Measurements from ENCODE around the gene MMAB. TPM values are rescaled to one million over a fixed set of nuclear protein-coding genes. Genes with fewer than 3 reads are reported as not detected.

MMAB gene
- total RNA-seq, 1 experiment from 2014 or later: 24.3 TPM

DNA sequence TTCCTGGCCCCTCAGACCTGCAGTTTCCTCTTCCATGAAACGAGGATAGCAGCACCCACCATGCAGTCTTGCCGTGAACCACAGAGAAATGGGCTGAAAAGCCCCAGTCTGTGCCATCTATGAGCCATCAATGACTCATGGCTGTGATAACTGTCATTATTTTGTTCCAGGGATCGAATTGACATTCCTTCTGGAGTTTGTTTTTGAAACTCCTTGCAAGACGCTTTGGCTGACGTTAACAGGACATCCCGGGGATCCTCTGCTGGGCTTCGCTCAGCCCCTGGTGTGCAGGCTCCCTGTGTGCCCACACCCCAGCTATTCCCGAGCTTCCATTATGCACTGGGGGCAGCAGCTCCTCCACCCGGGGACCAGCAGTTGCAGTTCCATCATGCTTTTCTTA is 33.8 kb downstream of the MMAB start:
- Histone ChIP-seq H4K5ac (ENCODE audit: insufficient read length, low read depth, low read length) (no peak overlapping the region), H2AK5ac (ENCODE audit: insufficient read length, low read length) (no peak overlapping the region)

More for the DNA sequence above, 33.8 kb downstream of the MMAB start:
- no peak overlapping the region for H2BK12ac ChIP-seq (ENCODE audit: insufficient read length, low read depth, low read length)
- Mint-ChIP-seq H3K9me3 (no peaks in the 10 kb centered on the region), H3K36me3 (ENCODE audit: insufficient read depth in 1 of 3, low read depth in 3 of 3) (peaks cover 0 to 3% (median 0%) of the 10 kb centered on the region in 3 experiments; a peak in 2 of 7 replicates), H3K4me1 (0 out of 4 replicates have a peak, but pooled peaks cover 4 to 6% of the 10 kb centered on the region in 2 experiments), H3K27ac (no peak overlapping the region), H3K4me3 (no peak overlapping the region), H3K27me3 (ENCODE audit: low read depth) (no peaks in the 10 kb centered on the region)
- no peaks in the 10 kb centered on the region for H3K23me2 ChIP-seq (ENCODE audit: insufficient read length, low read depth, low read length, poor library complexity, severe bottlenecking)
- no peak overlapping the region for H4K91ac ChIP-seq (ENCODE audit: insufficient read length, low read depth, low read length)
- no peak overlapping the region for H3K9ac ChIP-seq (ENCODE audit: extremely low read depth, insufficient read length, low read length)
- no CpG with 5 or more reads among the region's 9 CpGs for WGBS (ENCODE audit: extremely low coverage, insufficient read length, low lambda C conversion rate)
- no peaks in the 10 kb centered on the region for H3K27me3 ChIP-seq (ENCODE audit: insufficient read depth, low read length)
- no peaks in the 10 kb centered on the region for H3K9me3 ChIP-seq (ENCODE audit: control insufficient read depth, low read depth, low read length)
- H3T11ph ChIP-seq (ENCODE audit: low read length): no peak overlapping the region
- H2BK15ac ChIP-seq (ENCODE audit: low read depth, low read length): no peak overlapping the region
- H3K56ac ChIP-seq (ENCODE audit: insufficient read length, low read depth, low read length): no peak overlapping the region
- H3K14ac ChIP-seq (ENCODE audit: insufficient read depth, low read length): peak overlapping the region; percentile 37; the same call in 1 of the 2 replicates
- no peak for DNase-seq
- no peak overlapping the region for H3K4ac ChIP-seq (ENCODE audit: low read depth, low read length)
- no peaks in the 10 kb centered on the region for H3K79me1 ChIP-seq (ENCODE audit: insufficient read depth, low read depth, low read length, poor library complexity, severe bottlenecking)
- H3K4me2 ChIP-seq (ENCODE audit: insufficient read depth, insufficient read length, low read length): no peak overlapping the region
- no peak overlapping the region for H3K27ac ChIP-seq (ENCODE audit: insufficient read length, low read depth, low read length)
- no peak overlapping the region for H2BK120ac ChIP-seq (ENCODE audit: low read depth, low read length, poor library complexity, severe bottlenecking)
- H2BK5ac ChIP-seq (ENCODE audit: insufficient read length, low read length): no peak overlapping the region
- no peak overlapping the region for H3K18ac ChIP-seq (ENCODE audit: insufficient read length, low read depth, low read length)
- no peak overlapping the region for H2AFZ ChIP-seq (ENCODE audit: low read length)
- H4K20me1 ChIP-seq (ENCODE audit: control insufficient read depth, insufficient read depth, insufficient read length): no peaks in the 10 kb centered on the region
- no peaks in the 10 kb centered on the region for H3K4me1 ChIP-seq (ENCODE audit: insufficient read depth, low read length)
- H4K8ac ChIP-seq (replicated peaks; ENCODE audit: insufficient read length, low read depth, low read length): no peak overlapping the region
- H3K23ac ChIP-seq (ENCODE audit: insufficient read length, low read depth, low read length): no peak overlapping the region
- H2BK20ac ChIP-seq (ENCODE audit: low read depth, low read length, poor library complexity, severe bottlenecking): no peak overlapping the region
- H3K79me2 ChIP-seq (ENCODE audit: insufficient read depth, low read length): no peaks in the 10 kb centered on the region
- TF ChIP-seq, protein P1, sequence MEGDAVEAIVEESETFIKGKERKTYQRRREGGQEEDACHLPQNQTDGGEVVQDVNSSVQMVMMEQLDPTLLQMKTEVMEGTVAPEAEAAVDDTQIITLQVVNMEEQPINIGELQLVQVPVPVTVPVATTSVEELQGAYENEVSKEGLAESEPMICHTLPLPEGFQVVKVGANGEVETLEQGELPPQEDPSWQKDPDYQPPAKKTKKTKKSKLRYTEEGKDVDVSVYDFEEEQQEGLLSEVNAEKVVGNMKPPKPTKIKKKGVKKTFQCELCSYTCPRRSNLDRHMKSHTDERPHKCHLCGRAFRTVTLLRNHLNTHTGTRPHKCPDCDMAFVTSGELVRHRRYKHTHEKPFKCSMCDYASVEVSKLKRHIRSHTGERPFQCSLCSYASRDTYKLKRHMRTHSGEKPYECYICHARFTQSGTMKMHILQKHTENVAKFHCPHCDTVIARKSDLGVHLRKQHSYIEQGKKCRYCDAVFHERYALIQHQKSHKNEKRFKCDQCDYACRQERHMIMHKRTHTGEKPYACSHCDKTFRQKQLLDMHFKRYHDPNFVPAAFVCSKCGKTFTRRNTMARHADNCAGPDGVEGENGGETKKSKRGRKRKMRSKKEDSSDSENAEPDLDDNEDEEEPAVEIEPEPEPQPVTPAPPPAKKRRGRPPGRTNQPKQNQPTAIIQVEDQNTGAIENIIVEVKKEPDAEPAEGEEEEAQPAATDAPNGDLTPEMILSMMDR (conservative IDR thresholded peaks at IDR 0.05): no peak
